Measurements from ENCODE around the gene SIRT3. TPM values are rescaled to one million over a fixed set of nuclear protein-coding genes. Genes with fewer than 3 reads are reported as not detected.

Gene SIRT3
- total and polyA plus RNA-seq, 2 of the 4 experiments (the other 2 are of a cell fraction): 5.4 to 18.6 TPM

GRCh38 chr11:236774-237767, 929 bp upstream of the SIRT3 start, which contains the start of gene PSMD13:
PSMD13 (plus strand) TSS chr11:236976; CDS start chr11:237050, 74 bp downstream.
- intact Hi-C loops (cut with micrococcal nuclease): no loop called here
- H2AK5ac ChIP-seq (ENCODE audit: low read depth, low read length): peak within 1 kb of the TSS; percentile 84

More at GRCh38 chr11:236774-237767, 929 bp upstream of the SIRT3 start, which contains the start of gene PSMD13:
- Histone ChIP-seq H3K14ac (replicated peaks; ENCODE audit: low read depth, low read length) (peak within 1 kb of the TSS; percentile 99), H3K9me1 (ENCODE audit: insufficient read depth, low read length) (0 out of 2 replicates have a peak, but pooled peaks cover 5% of the 10 kb centered on the region), H4K5ac (ENCODE audit: low read depth, low read length) (peak within 1 kb of the TSS; percentile 72), H2AK9ac (replicated peaks; ENCODE audit: low read depth, low read length, poor library complexity) (peak within 1 kb of the TSS; percentile 98), H4K20me1 (ENCODE audit: insufficient read depth, low read length) (peaks cover 11% of the 10 kb centered on the region), H3K56ac (ENCODE audit: extremely low read depth, insufficient read depth, low read length) (peak within 1 kb of the TSS; percentile 86), H2BK20ac (ENCODE audit: low read depth, low read length) (no peak within 1 kb of the TSS), H3K79me1 (ENCODE audit: low read depth in 1 of 2, low read length in 2 of 2) (peaks cover 18 to 57% of the 10 kb centered on the region in 2 experiments), H2BK5ac (ENCODE audit: low read depth, low read length, poor library complexity, severe bottlenecking) (peak within 1 kb of the TSS; percentile 84), H3K4ac (ENCODE audit: low read depth, low read length) (peak within 1 kb of the TSS; percentile 88), H3K23ac (ENCODE audit: low read depth, low read length) (peak within 1 kb of the TSS; percentile 98), H3K4me3 (ENCODE audit: insufficient read depth, low read depth, low read length) (peak within 1 kb of the TSS; percentile 88), H3K9ac (ENCODE audit: low read depth, low read length) (peak within 1 kb of the TSS; percentile 87), H2BK120ac (ENCODE audit: low read depth, low read length) (peak within 1 kb of the TSS; percentile 49; the same call in 1 of the 2 replicates), H3K27ac (ENCODE audit: insufficient read depth, low read length) (peak within 1 kb of the TSS; percentile 85), H2BK15ac (ENCODE audit: low read depth, low read length) (0 out of 3 replicates have a peak within 1 kb of the TSS, but pooled peaks have one; percentile 30), H3K18ac (ENCODE audit: low read depth, low read length) (peak within 1 kb of the TSS; percentile 54), H3K36me3 (ENCODE audit: control insufficient read depth, insufficient read depth, low read length) (peaks cover 8% of the 10 kb centered on the region; the same call in 1 of the 2 replicates), H4K8ac (ENCODE audit: low read depth in 2 of 2, low read length in 2 of 2) (peak within 1 kb of the TSS; percentile 83 to 92), H2AFZ (replicated peaks; ENCODE audit: low read length, poor library complexity) (peak within 1 kb of the TSS; percentile 98), H3K4me2 (ENCODE audit: low read depth, low read length) (peak within 1 kb of the TSS; percentile 98), H3K27me3 (ENCODE audit: control insufficient read depth, insufficient read depth, low read length) (no peaks in the 10 kb centered on the region), H4K91ac (ENCODE audit: insufficient read depth, low read depth, low read length) (peak within 1 kb of the TSS; percentile 68), H3K4me1 (ENCODE audit: control insufficient read depth, insufficient read depth, low read length) (peaks cover 2% of the 10 kb centered on the region), H3K9me3 (ENCODE audit: control insufficient read depth, insufficient read depth, low read length) (no peaks in the 10 kb centered on the region)
- ChIA-PET CTCF (no interaction called here), POLR2A (ENCODE audit: unreplicated experiment) (interaction anchor here (0.7 kb wide), 2 partner anchors 12 to 114 kb away, joined by 3 to 4 read pairs; no protein-coding TSS in a partner anchor)
- DNase-seq (peak; percentile 81), ATAC-seq (ENCODE audit: low read depth) (peak; percentile 89)
- no TSS peak for BruUV-seq (replicated peaks)
- TF ChIP-seq CHD1 (IDR thresholded peaks at IDR 0.05; ENCODE audit: low read depth, low read length): peak; percentile 84; the same call in 1 of the 2 replicates
- peak; percentile 34; the same call in 1 of the 2 replicates for TF ChIP-seq MXI1 (IDR thresholded peaks at IDR 0.05; ENCODE audit: borderline replicate concordance, low read depth, low read length)
- no peak for TF ChIP-seq USF2 (IDR thresholded peaks at IDR 0.05; ENCODE audit: low read depth, low read length)
- TF ChIP-seq POLR2A (IDR thresholded peaks at IDR 0.05; ENCODE audit: low read depth, low read length): peak; percentile 83
- dilution Hi-C loops (cut with HindIII; ENCODE audit: low sequenced_read_pairs, unreplicated experiment): no loop called here
- in situ Hi-C loops (cut with MboI; ENCODE audit: low sequenced_read_pairs): no loop called here
- 1% methylated on average over 26 of the region's 62 CpGs; no CpG with 5 or more reads in 1 of the 2 experiments for WGBS, 2 experiments (ENCODE audit: extremely low coverage in 2 of 2, insufficient read length in 1 of 2)

All from IMR-90 (cell line).